ENCODE measurements around the gene GP1BB.

Gene GP1BB

GRCh38 chr22:19732403-19733113, 9.2 kb downstream of the GP1BB start:
- no peak for DNase-seq (ENCODE audit: low read depth in 2 of 2)
- no peak for TF ChIP-seq CTCF (IDR thresholded peaks at IDR 0.05; ENCODE audit: low read depth, low read length)

GRCh38 chr22:19733755-19734154, 10.4 kb downstream of the GP1BB start:
- no peak overlapping the region for H3K4me3 ChIP-seq (replicated peaks in 1 of 2; ENCODE audit: low read depth in 2 of 2, low read length in 2 of 2)
- no peak for TF ChIP-seq CTCF (IDR thresholded peaks at IDR 0.05; ENCODE audit: low read depth, low read length)
- DNase-seq (ENCODE audit: low read depth in 2 of 2): no peak

More at GRCh38 chr22:19732403-19733113, 9.2 kb downstream of the GP1BB start:
- no peak overlapping the region for H3K4me3 ChIP-seq (replicated peaks in 1 of 2; ENCODE audit: low read depth in 2 of 2, low read length in 2 of 2)

GRCh38 chr22:19734163-19734562, 10.8 kb downstream of the GP1BB start:
- no peak overlapping the region for H3K4me3 ChIP-seq (replicated peaks in 1 of 2; ENCODE audit: low read depth in 2 of 2, low read length in 2 of 2)
- no peak for DNase-seq (ENCODE audit: low read depth in 2 of 2)
- TF ChIP-seq CTCF (IDR thresholded peaks at IDR 0.05; ENCODE audit: low read depth, low read length): no peak

GRCh38 chr22:19734837-19735382, 11.6 kb downstream of the GP1BB start:
- no peak for TF ChIP-seq CTCF (IDR thresholded peaks at IDR 0.05; ENCODE audit: low read depth, low read length)
- DNase-seq (ENCODE audit: low read depth in 2 of 2): no peak
- no peak overlapping the region for H3K4me3 ChIP-seq (replicated peaks in 1 of 2; ENCODE audit: low read depth in 2 of 2, low read length in 2 of 2)

GRCh38 chr22:19735665-19736510, 12.5 kb downstream of the GP1BB start:
- TF ChIP-seq CTCF (IDR thresholded peaks at IDR 0.05; ENCODE audit: low read depth, low read length): no peak
- no peak overlapping the region for H3K4me3 ChIP-seq (replicated peaks in 1 of 2; ENCODE audit: low read depth in 2 of 2, low read length in 2 of 2)
- DNase-seq (ENCODE audit: low read depth in 2 of 2): no peak

- H3K4me3 ChIP-seq (replicated peaks in 1 of 2; ENCODE audit: low read depth in 2 of 2, low read length in 2 of 2): no peak overlapping the region
- no peak for DNase-seq (ENCODE audit: low read depth in 2 of 2)
- TF ChIP-seq CTCF (IDR thresholded peaks at IDR 0.05; ENCODE audit: low read depth, low read length): no peak
Measured at GRCh38 chr22:19737846-19738663, 14.7 kb downstream of the GP1BB start.
